Astrocyte of the spinal cord (primary cell): ENCODE measurements around the gene SMAD5.

ENCODE experiments used
- DNase-seq: peaks from one replicate; pipeline ENCODE4 v3.0.0; 2011; ENCODE audit warnings: low read depth, low spot score
- H3K4me3 ChIP-seq: 2 replicates; pipeline ENCODE4 v1.5.1; 2011; ENCODE audit warnings: low read depth, mild to moderate bottlenecking, low read length, moderate library complexity
- in situ Hi-C: cut with HindIII; loops from 2 replicates; pipeline ENCODE4 v1.10.0; 2017; ENCODE audit warnings: low sequenced_read_pairs
- TF ChIP-seq, protein P1 (sequence below): IDR thresholded peaks from 2 replicates; pipeline ENCODE4 v1.5.1; 2012; ENCODE audit warnings: low read depth, mild to moderate bottlenecking, low read length, inconsistent platforms

Gene SMAD5

DNA sequence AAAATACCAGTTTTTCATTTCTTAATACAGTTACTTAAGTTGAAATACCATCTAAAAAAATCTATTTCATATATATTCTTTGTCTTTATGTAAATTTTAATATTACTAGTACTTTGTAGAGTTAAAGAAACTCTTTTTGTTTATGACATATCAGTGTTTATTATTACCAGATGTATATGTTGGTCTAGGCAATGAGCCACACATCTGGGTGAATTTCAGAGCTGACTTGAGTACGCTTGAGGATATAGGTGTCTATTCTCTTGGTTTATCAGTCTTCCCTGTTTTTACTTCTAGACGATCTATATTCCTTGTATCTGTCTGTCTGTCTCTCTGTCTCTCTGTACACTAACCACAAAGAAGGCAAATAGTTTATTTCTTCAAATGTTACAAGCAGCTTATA, 2.9 kb downstream of the SMAD5 start:
- in situ Hi-C loops: no loop called here
- TF ChIP-seq, protein P1, sequence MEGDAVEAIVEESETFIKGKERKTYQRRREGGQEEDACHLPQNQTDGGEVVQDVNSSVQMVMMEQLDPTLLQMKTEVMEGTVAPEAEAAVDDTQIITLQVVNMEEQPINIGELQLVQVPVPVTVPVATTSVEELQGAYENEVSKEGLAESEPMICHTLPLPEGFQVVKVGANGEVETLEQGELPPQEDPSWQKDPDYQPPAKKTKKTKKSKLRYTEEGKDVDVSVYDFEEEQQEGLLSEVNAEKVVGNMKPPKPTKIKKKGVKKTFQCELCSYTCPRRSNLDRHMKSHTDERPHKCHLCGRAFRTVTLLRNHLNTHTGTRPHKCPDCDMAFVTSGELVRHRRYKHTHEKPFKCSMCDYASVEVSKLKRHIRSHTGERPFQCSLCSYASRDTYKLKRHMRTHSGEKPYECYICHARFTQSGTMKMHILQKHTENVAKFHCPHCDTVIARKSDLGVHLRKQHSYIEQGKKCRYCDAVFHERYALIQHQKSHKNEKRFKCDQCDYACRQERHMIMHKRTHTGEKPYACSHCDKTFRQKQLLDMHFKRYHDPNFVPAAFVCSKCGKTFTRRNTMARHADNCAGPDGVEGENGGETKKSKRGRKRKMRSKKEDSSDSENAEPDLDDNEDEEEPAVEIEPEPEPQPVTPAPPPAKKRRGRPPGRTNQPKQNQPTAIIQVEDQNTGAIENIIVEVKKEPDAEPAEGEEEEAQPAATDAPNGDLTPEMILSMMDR: no peak
- no peak for DNase-seq
- H3K4me3 ChIP-seq: no peak overlapping the region

DNA sequence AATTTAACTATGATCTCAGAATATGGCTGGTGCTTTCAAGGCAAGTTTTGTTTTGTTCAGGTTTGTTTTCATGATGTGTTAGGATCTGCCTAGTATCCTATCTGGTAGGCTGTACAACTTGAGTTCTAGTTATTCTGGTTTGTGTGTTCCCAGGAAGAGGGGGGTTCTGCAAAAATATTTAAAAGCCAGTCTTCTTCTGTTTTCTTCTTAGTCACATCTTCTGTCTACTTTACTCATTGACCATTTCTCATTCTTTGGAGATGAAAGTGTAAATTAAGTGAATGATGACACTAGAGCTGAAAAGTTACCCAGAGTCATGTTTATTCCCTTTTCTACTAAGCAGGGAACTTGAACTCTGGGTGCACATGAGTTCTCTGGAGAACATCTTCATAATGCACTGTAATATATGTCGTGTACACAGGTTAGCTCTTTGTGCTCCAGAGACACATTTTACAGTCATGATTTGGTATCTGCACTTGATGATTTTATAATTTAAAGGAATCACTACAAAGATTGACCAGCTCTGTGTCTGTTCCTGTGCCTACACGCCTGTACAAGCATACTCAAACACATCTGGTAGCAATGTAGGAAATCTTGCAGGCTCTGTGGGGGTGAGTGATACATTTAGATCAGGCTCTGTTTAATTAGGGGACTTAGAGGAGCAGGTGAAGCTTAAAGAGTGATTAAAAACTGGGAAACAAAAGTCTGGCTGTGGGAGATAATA, 5.0 kb downstream of the SMAD5 start:
- no peak overlapping the region for H3K4me3 ChIP-seq
- TF ChIP-seq, protein P1: no peak
- no peak for DNase-seq
- in situ Hi-C loops: no loop called here

DNA sequence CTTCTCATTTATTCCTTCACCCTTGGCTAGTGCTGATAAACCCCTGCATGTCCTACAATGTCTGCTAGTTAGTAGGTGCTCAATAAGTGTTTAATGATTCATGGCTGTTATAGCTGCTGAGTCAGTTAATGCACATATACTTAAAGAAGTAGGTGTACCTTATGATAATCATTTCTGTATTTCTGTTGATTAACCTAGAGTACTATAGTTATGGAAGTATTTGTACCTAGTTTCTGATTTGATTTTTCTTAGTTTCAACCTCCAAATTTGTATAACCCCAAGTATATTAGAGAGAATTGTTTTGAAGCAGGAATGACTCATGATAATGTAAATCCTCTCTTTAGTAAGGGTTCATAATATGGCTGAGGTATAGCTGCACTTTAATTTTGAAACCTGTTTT, 8.9 kb downstream of the SMAD5 start:
- H3K4me3 ChIP-seq: no peak overlapping the region
- no peak for DNase-seq
- in situ Hi-C loops: no loop called here
- TF ChIP-seq, protein P1: no peak

DNA sequence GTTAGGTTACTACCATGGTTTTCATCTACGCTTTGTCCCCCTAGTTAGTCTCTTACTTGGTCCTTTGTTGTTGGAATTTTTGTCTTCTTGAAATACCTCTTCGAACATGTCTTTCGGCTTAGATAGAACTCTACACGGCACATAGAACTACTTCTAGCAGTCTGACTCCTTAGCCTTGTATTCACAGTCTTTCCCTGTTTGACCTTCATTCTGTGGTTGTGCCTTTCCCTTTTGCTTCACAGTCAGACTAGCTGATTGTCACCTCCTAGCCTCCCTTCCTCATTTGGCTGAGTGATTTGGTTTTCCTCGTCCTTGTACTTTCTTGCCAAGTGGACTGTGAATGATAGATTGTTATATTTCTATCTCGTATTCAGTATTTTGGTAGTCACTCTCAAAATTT, 10.7 kb downstream of the SMAD5 start:
- TF ChIP-seq, protein P1: no peak
- no peak for DNase-seq
- no peak overlapping the region for H3K4me3 ChIP-seq
- in situ Hi-C loops: no loop called here

DNA sequence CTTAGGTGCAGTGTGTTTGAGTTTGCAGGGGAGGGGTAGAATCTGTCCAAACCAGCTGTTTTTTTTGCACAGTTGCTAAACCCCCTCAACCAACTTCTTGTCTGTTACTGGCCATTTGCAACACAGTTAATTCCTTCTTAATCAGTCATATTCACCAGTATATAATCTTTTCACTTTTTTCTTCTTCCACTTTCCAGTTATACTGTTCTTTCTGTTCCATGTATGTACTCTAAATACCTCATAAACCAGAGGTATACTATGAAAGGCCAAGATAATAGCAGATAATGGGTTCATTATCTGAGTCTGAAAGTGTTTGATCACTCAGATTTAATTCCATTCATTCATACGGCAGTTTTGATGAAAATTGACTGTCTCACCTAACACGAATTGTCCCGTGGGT, 11.1 kb downstream of the SMAD5 start:
- DNase-seq: no peak
- TF ChIP-seq, protein P1: no peak
- no peak overlapping the region for H3K4me3 ChIP-seq
- in situ Hi-C loops: no loop called here

DNA sequence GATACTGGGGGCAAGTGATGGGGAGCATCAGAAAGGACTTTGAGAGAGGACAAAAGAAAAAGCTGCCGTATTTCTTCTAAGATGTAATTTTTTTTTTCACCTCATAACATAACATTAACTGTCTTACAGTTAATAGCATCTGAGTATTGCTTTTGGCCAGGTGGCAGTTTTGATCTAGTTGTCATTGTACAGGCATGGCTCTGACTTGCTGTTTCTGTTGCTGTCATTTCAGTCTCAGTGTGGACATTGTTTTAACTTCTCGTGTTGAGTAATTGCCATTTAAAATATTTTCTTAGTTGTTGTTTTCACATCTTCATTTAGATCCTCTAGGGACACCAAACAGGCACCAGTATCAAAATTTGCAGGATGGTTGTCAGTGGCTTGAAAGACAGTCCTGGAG, 12.4 kb downstream of the SMAD5 start:
- H3K4me3 ChIP-seq: no peak overlapping the region
- in situ Hi-C loops: no loop called here
- TF ChIP-seq, protein P1: no peak
- no peak for DNase-seq
